Activated T-cell treated with anti-CD3 and anti-CD28 coated beads for 4 hours (primary cell): ENCODE measurements around the gene ASXL1.
"Not testable (repeated sequence)": the region's sequence is repeated elsewhere in the genome, so short reads cannot be mapped to it uniquely, and the experiment has no call there.

Experiments used
- DNase-seq: peaks from one replicate; pipeline ENCODE4 v3.0.0-alpha.2; 2020

The ASXL1 gene

DNA sequence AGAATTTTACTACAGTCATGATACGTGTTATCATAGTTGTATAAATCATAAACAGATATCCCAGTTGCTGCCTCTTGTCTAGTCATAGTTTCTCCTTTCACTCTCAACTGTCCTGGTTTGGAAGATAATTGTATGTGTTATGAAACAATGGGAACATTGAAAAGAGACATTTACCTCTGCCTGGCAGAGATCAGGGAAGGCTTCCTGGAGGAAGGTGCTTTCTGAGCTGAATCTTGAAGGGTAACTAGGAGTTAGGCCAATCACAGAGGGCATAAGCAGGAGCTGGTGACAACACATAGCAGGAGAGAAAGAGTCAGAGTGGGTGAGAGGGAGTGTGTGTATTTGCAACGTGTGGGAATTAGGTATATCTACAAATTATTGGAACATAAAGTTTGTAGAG lies 5.4 kb downstream of the ASXL1 start:
- no peak for DNase-seq

DNA sequence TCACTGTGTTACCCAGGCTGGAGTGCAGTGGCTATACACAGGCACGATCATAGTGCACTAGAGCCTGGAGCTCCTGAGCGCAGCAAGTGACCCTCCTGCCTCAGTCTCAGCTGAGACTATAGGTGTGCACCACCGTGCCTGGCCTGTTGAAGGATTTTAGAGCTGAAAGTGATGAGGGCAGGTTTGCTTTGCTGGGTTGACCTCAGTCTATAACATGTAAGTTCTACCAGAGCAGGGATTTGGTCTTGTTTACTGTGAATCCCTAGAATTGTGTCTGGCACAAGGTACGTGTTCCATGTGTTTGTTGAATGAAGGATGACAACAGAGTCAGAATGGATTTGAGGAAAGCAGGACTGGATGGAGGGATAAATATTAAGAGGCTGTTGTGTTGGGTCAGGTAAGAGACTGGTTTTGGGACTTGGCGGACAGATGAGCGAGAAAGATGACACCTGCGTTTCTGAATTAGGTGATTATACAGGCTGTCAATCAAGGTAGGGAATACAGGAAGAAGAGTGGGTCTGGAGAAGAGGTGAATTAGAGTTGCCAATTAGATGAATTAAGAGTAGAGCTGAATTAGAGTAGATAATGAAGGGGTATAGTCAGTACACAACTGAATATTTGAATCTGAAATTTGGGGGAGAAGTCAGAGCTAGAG lies 6.5 kb downstream of the ASXL1 start:
- DNase-seq: no peak

DNA sequence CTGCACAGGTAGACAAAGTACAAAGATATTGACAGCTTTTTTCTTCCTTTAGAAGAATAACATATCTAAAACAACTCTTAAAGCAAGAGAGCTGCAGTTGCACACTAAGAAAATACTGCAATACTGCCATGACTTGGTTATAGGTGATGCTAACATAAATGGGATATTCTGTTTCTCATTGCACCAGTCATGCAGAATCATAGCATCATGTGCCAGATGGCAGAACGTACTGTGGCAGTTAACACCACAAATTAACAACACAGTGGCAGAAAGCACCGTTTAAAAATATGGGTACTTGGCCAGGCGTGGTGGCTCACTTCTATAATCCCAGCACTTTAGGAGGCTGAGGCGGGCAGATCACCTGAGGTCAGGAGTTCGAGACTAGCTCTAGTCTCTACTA lies 7.4 kb downstream of the ASXL1 start:
- DNase-seq: no peak

DNA sequence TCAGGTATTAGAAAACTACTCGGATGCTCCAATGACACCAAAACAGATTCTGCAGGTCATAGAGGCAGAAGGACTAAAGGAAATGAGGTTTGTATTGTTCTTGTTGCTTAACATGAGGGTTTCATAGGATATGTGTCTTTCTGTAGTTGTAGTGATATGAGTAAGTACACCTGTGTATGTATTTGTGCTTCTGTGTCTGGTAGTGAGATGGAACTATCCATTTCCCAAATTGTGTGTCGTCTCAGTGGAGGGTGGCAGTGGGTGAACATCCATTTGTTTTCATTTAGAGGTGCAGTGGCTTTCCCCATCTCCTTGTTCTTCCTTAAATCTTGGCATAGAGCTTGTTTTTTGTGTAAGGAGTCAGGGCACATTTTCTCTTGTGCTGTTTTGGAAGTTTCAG lies 8.2 kb downstream of the ASXL1 start:
- no peak for DNase-seq

DNA sequence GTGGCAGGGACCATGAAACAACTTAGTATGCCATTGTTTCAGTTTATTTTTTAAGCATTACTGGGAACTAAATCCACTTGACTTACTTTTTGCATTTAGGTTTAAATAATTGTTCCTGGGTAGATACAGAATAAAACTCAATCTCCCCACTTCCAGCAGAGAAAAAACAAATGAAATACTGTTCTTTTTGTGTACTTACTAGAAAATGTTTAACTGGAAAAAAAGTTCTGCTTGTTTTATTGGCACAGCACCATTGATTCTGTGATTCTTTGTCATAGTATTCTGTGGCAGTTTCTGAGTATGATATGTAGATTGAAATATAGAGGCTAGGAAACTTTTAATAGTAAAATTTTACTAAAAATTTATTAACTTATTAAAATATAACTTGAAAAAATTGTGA lies 10.2 kb downstream of the ASXL1 start:
- DNase-seq: no peak

DNA sequence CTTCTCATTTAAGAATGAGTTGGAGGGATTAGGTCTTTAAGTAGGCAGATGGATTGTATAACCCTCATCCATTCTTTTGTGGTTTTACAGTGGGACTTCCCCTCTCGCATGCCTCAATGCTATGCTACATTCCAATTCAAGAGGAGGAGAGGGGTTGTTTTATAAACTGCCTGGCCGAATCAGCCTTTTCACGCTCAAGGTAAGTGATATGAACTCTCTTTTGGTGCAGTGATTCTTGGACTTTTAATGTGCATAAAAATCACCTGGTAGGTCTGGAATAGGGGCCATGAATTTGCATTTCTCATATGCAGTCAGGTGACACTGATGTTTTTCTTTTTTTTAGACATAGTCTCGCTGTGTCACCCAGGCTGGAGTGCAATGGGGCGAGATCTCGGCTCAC lies 10.8 kb downstream of the ASXL1 start:
- DNase-seq: no peak

DNA sequence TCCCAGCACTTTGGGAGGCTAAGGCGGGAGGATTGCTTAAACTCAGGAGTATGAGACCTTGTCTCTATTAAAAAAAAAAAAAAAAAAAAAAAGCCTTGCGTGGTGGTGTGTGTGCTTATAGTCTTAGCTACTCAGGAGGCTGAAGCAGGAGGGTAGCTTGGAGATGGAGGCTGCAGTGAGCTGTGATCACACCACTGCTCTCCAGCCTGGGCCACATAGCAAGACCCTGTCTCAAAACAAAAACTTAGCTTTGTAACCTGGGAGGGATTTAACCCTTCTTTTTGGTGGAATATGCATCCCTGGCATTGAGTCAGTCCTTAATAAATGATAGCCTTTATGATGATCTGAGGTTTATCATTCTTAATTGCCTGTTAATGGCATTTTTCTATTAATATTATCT lies 12.8 kb downstream of the ASXL1 start:
- DNase-seq: no peak

DNA sequence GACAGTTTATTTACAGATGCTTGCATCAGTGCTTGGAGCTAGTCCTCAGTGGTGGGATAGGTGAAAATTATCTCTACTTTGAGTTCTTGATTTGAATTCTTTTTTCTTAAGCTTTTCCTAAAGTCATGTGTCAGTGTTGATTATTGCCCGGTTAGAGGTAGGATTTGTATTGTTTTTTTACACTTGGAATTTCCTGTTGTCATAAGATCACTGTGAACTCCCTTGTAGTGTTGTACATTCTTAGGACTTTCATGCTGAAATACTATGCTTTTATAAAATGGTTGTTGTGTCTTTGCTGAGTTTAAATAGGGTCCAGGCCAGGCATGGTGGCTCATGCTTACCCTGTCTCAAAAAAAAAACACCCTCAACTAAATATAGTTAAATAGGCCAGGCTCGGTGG lies 20.3 kb downstream of the ASXL1 start:
- no peak for DNase-seq

DNA sequence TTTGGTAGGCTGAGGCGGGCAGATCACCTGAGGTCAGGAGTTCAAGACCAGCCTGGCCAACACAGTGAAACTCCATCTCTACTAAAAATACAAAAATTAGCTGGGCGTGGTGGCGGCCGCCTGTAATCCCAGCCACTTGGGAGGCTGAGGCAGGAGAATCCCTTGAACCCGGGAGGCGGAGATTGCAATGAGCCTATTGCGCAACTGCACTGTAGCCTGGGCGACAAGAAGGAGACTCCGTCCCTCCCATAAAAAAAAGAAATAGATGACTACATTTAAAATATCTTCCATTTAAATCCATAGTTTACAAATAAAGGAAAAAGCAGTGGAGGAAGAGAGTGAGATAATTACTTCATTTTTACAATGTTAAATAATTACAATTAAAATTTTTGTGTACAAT lies 21.9 kb downstream of the ASXL1 start:
- not testable (repeated sequence) for DNase-seq

DNA sequence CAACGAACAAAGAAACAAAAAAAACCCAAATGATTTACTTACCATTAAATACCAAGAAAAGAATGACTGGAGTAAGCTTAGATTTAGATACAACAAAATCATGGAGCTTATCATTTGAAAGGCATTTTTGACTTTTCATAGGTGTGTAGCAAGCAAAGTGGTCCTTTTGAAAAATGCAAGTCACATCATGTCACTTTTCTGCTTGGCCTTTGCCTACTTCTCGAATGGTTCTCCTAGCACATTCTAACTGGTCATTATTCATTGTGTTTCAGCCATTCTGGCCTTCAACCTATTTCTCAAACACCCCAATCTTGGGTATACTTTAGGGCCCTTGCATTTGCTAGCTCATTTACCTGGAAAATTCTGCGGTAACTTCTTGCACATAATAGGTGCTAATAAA lies 22.6 kb downstream of the ASXL1 start:
- DNase-seq: no peak

DNA sequence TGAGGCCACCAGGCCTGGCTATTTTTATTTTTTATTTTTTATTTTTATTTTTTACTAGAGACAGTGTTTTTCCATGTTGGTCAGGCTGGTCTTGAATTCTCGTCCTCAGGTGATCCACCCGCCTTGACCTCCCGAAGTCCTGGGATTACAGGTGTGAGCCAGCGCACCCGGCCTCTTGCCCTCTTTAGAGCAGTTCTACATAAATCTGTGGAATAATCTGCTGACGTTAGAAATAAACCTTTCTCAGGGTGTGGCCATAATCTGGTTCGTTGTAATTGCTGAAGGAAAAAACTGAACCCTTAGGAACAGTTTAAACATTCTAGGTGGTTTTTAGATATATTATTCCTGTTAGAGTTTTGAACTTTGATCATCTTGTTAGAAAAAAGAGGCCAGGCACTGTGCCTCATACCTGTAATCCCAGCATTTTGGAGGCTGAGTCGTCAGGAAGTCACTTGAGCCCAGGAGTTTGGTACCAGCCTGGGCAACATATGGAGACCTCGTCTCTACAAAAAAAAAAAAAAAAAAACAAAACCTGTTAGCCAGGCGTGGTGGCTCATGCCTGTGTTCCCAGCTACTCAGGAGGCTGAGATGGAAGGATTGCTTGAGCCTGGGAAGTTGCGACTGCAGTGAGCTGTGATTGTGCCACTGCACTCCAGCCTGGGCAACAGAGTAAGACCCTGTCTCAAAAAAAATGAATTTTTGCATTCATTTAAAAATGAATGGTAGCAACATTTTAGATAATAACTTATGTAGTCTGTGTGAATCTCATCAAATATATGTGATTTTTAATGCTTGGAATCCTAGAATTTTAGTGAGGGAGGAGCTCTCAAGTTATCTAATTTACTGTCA lies 24.2 kb downstream of the ASXL1 start:
- DNase-seq: no peak

DNA sequence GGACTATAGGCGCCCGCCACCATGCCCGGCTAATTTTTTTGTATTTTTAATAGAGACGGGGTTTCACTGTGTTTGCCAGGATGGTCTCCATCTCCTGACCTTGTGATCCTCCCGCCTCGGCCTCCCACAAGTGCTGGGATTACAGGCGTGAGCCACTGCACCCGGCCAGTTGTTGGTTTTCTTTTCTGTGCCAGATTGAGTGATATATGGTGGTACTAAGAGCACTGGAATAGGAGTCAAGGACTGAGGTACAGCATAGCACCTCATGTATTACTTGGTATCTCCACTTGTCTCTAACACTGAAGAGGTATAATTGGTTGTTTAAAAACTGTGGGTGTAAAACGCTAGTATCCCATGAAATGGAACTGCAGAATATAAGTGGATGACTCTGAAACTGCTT lies 25.3 kb downstream of the ASXL1 start:
- not testable (repeated sequence) for DNase-seq

DNA sequence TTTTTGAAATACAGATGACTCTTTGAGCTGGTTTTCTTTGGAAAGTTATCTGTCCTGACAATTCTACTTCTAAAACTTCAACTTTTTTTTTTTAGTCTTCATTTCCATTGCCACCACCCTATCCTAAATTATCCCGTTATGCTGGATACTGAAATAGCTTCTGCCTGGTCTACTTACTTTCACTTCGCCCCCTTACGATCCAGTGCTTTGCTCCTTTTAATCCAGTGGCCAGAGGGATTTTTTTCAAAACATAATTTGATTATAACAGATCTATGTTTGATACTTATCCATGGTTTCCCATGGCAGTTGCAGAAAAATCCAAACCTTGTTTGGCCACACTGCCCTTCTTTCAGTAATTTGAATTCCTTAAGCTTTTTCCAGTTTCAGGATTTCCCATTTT lies 27.4 kb downstream of the ASXL1 start:
- DNase-seq: no peak

DNA sequence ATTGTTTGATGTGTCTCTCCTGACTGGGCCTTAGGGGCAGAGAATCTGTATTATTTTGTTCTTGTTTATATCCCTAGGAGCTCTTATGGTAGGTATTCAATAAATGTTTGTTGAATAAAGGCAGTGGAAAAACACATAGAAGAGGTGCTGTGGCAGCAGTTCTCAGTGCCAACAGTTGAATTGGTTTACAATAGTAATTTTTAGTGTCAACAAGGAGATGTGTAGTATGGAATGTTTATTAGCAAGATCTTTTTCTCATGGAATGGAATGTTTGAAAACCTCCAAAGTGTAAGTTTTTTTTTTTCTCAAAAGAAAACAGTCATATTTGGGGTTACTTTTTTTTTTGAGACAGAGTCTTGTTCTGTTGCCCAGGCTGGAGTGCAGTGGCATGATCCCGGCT lies 28.0 kb downstream of the ASXL1 start:
- no peak for DNase-seq

DNA sequence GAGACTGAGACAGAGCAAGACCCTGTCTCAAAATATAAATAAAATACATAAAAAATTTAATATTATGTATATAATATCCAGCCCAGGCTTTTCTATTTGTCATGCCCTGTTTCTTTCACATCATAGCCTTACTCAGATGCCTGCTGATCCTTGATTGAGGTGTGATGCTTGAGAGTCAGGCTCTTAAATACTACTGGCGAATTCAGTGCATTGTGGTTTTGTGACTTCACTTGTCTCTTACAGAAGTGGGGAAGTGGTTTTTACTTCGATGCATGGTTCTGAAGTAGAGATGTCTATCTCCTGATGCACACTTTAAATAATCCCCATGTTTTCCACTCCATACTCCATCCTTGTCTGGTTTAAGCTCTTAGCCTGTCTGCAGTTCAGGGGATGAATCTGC lies 29.1 kb downstream of the ASXL1 start:
- DNase-seq: peak; percentile 4

DNA sequence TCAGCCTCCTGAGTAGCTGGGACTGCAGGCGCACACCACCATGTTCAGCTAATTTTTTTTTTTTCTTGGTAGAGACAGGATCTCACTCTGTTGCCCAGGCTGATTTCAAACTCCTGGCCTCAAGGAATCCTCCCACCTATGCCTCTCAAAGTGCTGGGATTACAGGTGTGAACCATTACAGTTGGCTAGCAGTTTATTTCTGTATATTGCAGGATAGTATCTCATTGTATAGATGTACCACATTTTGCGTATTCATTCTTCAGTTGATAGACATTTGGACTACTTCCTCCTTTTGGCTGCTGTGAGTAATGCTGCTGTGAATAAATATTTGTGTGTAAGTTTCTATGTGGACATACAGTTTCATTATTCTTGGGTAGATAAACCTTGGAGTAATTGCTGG lies 32.9 kb downstream of the ASXL1 start:
- DNase-seq: no peak

DNA sequence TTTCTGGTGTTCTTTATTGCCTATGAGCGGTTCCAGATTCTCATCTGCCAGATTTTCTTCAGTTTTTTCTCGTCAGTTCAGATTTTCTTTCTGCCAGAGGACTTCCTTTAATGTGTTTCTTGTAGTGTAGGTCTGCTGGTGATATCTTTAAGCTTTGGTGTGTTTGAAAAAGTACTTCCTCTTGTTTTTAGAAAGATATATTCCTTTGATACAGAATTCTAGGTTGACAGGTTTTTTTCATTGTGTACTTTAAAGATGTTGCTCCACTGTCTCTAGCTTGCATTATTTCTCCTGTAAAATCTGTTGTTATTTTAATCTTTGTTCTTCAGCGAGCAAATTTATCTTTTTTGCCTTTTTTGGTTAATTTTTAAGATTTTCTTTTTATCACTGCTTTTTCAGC lies 36.9 kb downstream of the ASXL1 start:
- no peak for DNase-seq

DNA sequence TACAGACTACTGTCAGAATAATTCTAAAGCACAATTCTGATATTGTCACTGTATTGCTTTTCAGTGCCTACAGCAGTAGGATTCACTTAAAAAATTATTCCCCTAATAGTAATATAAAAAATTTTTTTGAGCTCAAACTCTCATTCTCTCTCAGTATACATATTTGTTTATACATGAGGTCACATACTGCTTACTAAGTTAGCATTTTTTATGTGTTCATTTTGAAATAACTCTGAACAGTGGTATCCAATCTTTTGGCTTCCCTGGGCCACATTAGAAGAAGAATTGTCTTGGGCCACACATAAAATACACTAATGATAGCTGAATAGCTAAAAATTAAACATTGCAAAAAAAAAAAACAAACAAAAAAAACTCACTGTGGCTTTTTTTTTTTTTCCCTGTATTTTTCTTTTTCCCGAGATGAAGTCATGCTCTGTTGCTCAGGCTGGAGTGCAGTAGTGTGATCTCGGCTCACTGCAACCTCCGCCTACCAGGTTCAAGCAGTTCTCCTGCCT lies 38.6 kb downstream of the ASXL1 start:
- DNase-seq: no peak

DNA sequence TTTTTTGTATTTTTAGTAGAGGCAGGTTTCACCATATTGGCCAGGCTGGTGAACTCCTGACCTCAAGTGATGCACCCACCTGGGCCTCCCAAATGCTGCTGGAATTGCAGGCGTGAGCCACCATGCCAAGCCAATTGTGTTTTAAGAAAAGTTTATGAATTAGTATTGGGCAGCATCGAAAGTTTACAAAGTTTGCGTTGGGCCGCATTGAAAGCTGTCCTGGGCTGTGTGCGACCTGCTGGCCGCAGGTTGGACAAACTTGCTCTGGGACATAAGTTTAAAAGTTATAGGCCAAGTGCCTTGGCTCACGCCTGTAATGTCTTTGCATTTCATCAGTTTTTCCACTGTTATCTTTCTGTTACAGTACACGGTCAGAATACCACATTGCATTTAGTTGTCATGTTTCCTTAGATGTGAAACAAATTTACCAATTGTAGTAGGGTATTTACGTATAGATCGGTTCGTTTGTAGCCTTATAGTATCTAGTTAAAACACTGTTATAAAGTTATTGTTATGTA lies 39.5 kb downstream of the ASXL1 start:
- no peak for DNase-seq

DNA sequence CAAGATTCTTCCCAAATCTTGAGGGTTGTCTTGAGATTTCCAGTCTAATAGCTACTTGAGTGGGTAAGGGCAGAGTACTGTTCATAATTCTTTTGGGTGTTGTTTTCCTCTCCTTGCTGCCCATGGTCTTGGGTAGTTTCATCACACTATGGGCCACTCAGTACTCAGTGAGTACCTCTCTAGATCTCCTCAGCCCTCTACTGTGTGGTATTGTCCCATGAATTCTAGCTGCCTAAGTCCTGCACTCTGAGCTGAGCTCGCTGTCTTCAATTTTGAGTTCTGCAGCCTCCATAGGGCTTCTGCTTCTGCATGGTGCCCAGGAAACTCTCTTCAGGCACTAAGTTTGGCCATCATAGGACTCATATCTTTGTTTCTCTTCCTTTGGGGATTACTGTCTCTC lies 42.3 kb downstream of the ASXL1 start:
- DNase-seq: no peak

DNA sequence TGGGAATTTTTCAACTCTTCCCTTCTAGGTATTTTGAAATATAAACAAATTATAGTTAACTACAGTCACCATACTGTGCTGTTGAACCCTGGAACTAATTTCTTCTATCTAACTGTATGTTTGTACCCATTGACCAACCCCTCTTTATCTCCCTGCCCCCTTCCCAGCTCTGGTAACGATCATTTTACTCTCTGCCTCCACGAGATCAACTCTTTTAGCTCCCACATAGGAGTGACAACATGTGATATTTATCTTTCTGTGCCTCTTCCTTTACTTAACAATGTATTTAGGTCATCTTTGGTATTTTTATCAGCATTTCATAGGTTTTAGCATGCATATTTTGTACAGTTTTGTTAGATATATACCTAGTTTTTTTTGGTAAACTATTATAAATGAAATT lies 45.9 kb downstream of the ASXL1 start:
- DNase-seq: no peak

DNA sequence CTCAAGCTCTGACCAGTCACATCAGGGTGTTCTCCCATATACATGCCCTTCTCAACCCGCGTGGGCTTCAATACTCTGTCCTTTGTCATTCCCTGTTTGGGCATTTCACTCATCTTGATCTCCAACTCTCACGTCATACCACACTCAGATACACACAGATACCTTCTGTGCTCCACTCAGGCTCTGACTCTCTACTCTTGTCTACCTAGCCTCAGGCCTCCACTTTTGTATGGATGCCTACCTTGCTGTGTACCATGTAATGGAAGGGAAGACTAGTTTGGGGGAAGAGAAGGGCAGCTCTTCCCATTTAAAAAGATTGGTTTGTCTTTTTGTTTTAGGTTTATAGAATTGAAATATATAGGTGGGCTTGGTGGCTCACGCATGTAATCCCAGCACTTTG lies 48.6 kb downstream of the ASXL1 start:
- no peak for DNase-seq

DNA sequence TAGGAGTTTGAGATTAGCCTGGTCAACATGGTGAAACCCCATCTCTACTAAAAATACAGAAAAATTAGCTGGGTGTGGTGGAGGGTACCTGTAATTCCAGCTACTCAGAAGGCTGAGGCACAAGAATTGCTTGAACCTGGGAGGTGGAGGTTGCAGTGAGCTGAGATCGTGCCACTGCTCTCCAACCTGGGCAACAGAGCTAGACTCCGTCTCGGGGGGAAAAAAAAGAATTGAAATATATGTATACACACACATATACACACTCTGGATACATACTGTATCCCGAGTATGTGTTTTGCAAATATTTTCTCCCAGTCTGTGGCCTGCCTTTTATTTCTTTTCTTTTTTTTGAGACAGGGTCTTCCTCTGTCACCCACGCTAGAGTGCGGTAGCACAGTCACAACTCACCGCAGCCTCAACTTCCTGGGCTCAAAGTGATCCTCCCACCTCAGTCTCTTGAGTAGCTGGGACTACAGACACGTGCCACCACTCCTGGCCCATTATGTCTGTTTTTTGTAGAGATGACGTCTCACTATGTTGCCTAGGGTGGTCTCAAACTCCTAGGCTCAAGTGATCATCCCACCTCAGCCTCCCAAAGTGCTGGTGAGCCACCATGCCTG lies 49.1 kb downstream of the ASXL1 start:
- DNase-seq: peak; percentile 51
